Karpas-422 (cell line): ENCODE measurements around the gene PDAP1. TPM values are rescaled to one million over a fixed set of nuclear protein-coding genes. Genes with fewer than 3 reads are reported as not detected.

Source experiments
- total RNA-seq: library from RNA; depleted of rRNA; stranded (reverse); fragments of >200 nt; shearing (Covaris generic); gene quantifications from 2 replicates; pipeline ENCODE4 v1.2.3, GENCODE V29; 2014; ENCODE audit warnings: low replicate concordance; rRNA removed

PDAP1 gene
- total RNA-seq, 1 experiment from 2014 or later, result 14.2 TPM

Other genes with a start within 250 kb of the PDAP1 start
- not detected in 2 replicates for gene KPNA7, start 200.5 kb downstream of the PDAP1 start, total RNA-seq
- gene MYH16, start 135.8 kb downstream of the PDAP1 start, total RNA-seq, result not detected in 2 replicates
- gene ARPC1A, start 82.7 kb downstream of the PDAP1 start, total RNA-seq, result 36.8 and 39.4 TPM in 2 replicates
- gene ARPC1B, start 33.9 kb downstream of the PDAP1 start, total RNA-seq, result 146 and 305 TPM in 2 replicates
- gene BUD31, start 372 bp upstream of the PDAP1 start, total RNA-seq, result 63.7 and 81.8 TPM in 2 replicates
- 2.5 and 7.6 TPM in 2 replicates for gene PTCD1, start 30.2 kb upstream of the PDAP1 start, total RNA-seq
- gene CPSF4, start 30.3 kb upstream of the PDAP1 start, total RNA-seq, result 48.7 and 63.6 TPM in 2 replicates
- 653 and 873 TPM in 2 replicates for gene ATP5MF, start 57.6 kb upstream of the PDAP1 start, total RNA-seq
- gene ZNF789, start 64.3 kb upstream of the PDAP1 start, total RNA-seq, result 29.0 and 33.0 TPM in 2 replicates
- gene ZNF394, start 91.7 kb upstream of the PDAP1 start, total RNA-seq, result 40.4 and 40.8 TPM in 2 replicates
- gene ZKSCAN5, start 96.1 kb upstream of the PDAP1 start, total RNA-seq, result 11.9 and 14.5 TPM in 2 replicates
- 3.7 and 6.5 TPM in 2 replicates for gene FAM200A, start 143.5 kb upstream of the PDAP1 start, total RNA-seq
- gene ZNF655, start 150.0 kb upstream of the PDAP1 start, total RNA-seq, result 169 TPM in 2 replicates
- gene TMEM225B, start 189.7 kb upstream of the PDAP1 start, total RNA-seq, result 1.6 TPM in 1 of 2 replicates, not detected in the other
- gene ZSCAN25, start 208.3 kb upstream of the PDAP1 start, total RNA-seq, result 12.3 and 22.1 TPM in 2 replicates